H1 (cell line): ENCODE data around the gene CNTD1. TPM values are rescaled to one million over a fixed set of nuclear protein-coding genes. Genes with fewer than 3 reads are reported as not detected.
A peak's percentile ranks its signal among the peaks of the same experiment; 100 is the strongest.

Experiments used
- CTCF ChIA-PET: fragments of 300-600 bp; sonication (Branson Sonifier 250); formaldehyde crosslinking; loops from one replicate; lab custom pipeline; 2021; ENCODE audit not compliant: partially characterized antibody; lab: Charles Lee
- POLR2A ChIA-PET: fragments of 300-600 bp; sonication (Branson Sonifier 250); formaldehyde crosslinking; loops from one replicate; lab custom pipeline; 2021; ENCODE audit warnings: inconsistent platforms; ENCODE audit not compliant: partially characterized antibody; lab: Charles Lee
- DNase-seq, 2 experiments: peaks; one replicate each; pipeline versions ENCODE4 v3.0.0 to v3.0.0-alpha.2; 2010 to 2022; ENCODE audit warnings: low spot score in 2 of 2, low read depth in 1 of 2, mixed read lengths in 1 of 2
- FAIRE-seq: peaks from 2 replicates; lab custom pipeline; 2011; peaks lifted over from hg19 to GRCh38; lab: Jason Lieb, UNC
- H2AFZ ChIP-seq: 2 replicates; pipeline ENCODE4 v1.8.1; 2012; ENCODE audit warnings: low read length, inconsistent platforms
- H2AK5ac ChIP-seq: 2 replicates; pipeline ENCODE4 v1.6.1; 2013; ENCODE audit warnings: low read depth, low read length
- H2BK120ac ChIP-seq: replicated peaks from 2 replicates; pipeline ENCODE3; 2013; ENCODE audit warnings: low read depth, low read length, inconsistent platforms
- H2BK12ac ChIP-seq: 2 replicates; pipeline ENCODE4 v1.6.1; 2013; ENCODE audit warnings: low read depth, low read length
- H2BK15ac ChIP-seq: 2 replicates; pipeline ENCODE4 v1.6.1; 2013; ENCODE audit warnings: low read length
- H2BK20ac ChIP-seq: 2 replicates; pipeline ENCODE4 v1.6.1; 2013; ENCODE audit warnings: low read length
- H2BK5ac ChIP-seq: 2 replicates; pipeline ENCODE4 v1.6.1; 2013; ENCODE audit warnings: low read depth, low read length
- H3K14ac ChIP-seq: 2 replicates; pipeline ENCODE4 v1.6.1; 2013; ENCODE audit warnings: inconsistent platforms; ENCODE audit not compliant: insufficient read length
- H3K18ac ChIP-seq: 2 replicates; pipeline ENCODE4 v1.6.1; 2013; ENCODE audit warnings: low read length; ENCODE audit errors: extremely low read depth
- H3K23ac ChIP-seq: 2 replicates; pipeline ENCODE4 v1.6.1; 2013; ENCODE audit warnings: inconsistent platforms; ENCODE audit not compliant: insufficient read length
- H3K23me2 ChIP-seq: 2 replicates; pipeline ENCODE4 v1.6.1; 2013; ENCODE audit warnings: low read depth, low read length
- H3K27ac ChIP-seq: 2 replicates; pipeline ENCODE4 v1.6.1; 2011; ENCODE audit warnings: low read depth, low read length, inconsistent platforms
- H3K27me3 ChIP-seq, 4 experiments: replicated peaks in 1 of 4; 1 replicate in 1 of 4; 2 replicates in 3 of 4; pipeline versions ENCODE4 v1.6.1 to v1.8.1; 2011 to 2013; ENCODE audit warnings: low read length in 3 of 4, mild to moderate bottlenecking in 3 of 4, inconsistent platforms in 2 of 4, mixed read lengths in 2 of 4, moderate library complexity in 1 of 4; ENCODE audit not compliant: control insufficient read depth in 3 of 4, insufficient read depth in 3 of 4; ENCODE audit errors: extremely low read depth in 1 of 4
- H3K36me3 ChIP-seq, 4 experiments: 2 replicates each; pipeline versions ENCODE4 v1.6.1 to v1.8.1; 2011 to 2013; ENCODE audit warnings: mild to moderate bottlenecking in 4 of 4, low read length in 3 of 4, moderate library complexity in 2 of 4, control low read depth in 1 of 4, inconsistent platforms in 1 of 4; ENCODE audit not compliant: insufficient read depth in 4 of 4, control insufficient read depth in 2 of 4
- H3K4ac ChIP-seq: replicated peaks from 2 replicates; pipeline ENCODE3; 2013; ENCODE audit warnings: low read length, low read depth, mixed read lengths, inconsistent platforms; ENCODE audit not compliant: insufficient read length
- H3K4me1 ChIP-seq, 4 experiments: replicated peaks in 1 of 4; 1 replicate in 1 of 4; 2 replicates in 3 of 4; pipeline versions ENCODE4 v1.6.1 to v1.8.1; 2011 to 2013; ENCODE audit warnings: low read length in 3 of 4, inconsistent platforms in 2 of 4, mixed read lengths in 1 of 4; ENCODE audit not compliant: insufficient read depth in 4 of 4, control insufficient read depth in 3 of 4
- H3K4me2 ChIP-seq, 2 experiments: 2 replicates each; pipeline versions ENCODE4 v1.6.1 to v1.8.1; 2011 to 2013; ENCODE audit warnings: low read depth in 2 of 2, low read length in 2 of 2, control low read depth in 1 of 2, inconsistent platforms in 1 of 2, mild to moderate bottlenecking in 1 of 2; ENCODE audit not compliant: insufficient read depth in 1 of 2
- H3K4me3 ChIP-seq, 4 experiments: fragments of 200-600, 300-600 bp in 1 of 4; sonication (generic), shearing (Covaris generic), sonication (Bioruptor Twin) in 1 of 4; 2 replicates each; pipeline versions ENCODE4 v1.5.1 to v1.8.1; 2011 to 2016; ENCODE audit warnings: low read length in 4 of 4, low read depth in 3 of 4, control low read depth in 2 of 4, inconsistent platforms in 2 of 4, mild to moderate bottlenecking in 2 of 4, mixed read lengths in 1 of 4, moderate library complexity in 1 of 4; ENCODE audit not compliant: insufficient read depth in 2 of 4; ENCODE audit errors: extremely low read depth in 1 of 4
- H3K56ac ChIP-seq: replicated peaks from 2 replicates; pipeline ENCODE3; 2013; ENCODE audit warnings: low read depth, mild to moderate bottlenecking, mixed read lengths, low read length, inconsistent platforms; ENCODE audit not compliant: insufficient read length
- H3K79me1 ChIP-seq: 2 replicates; pipeline ENCODE4 v1.6.1; 2013; ENCODE audit warnings: low read depth, low read length, control low read depth
- H3K79me2 ChIP-seq, 2 experiments: 2 replicates each; pipeline versions ENCODE4 v1.6.1 to v1.8.1; 2012 to 2013; ENCODE audit warnings: low read length in 2 of 2, mild to moderate bottlenecking in 2 of 2, inconsistent platforms in 1 of 2; ENCODE audit not compliant: insufficient read depth in 2 of 2, control insufficient read depth in 1 of 2
- H3K9ac ChIP-seq, 4 experiments: replicated peaks in 1 of 4; 1 replicate in 1 of 4; 2 replicates in 3 of 4; pipeline versions ENCODE4 v1.6.1 to v1.8.1; 2011 to 2013; ENCODE audit warnings: low read depth in 3 of 4, low read length in 3 of 4, control low read depth in 2 of 4, mild to moderate bottlenecking in 2 of 4, moderate library complexity in 2 of 4, inconsistent platforms in 1 of 4; ENCODE audit errors: extremely low read depth in 1 of 4
- H3K9me3 ChIP-seq, 2 experiments: 2 replicates each; pipeline versions ENCODE4 v1.6.1 to v1.8.1; 2012 to 2013; ENCODE audit warnings: mild to moderate bottlenecking in 2 of 2, moderate library complexity in 2 of 2, control low read depth in 1 of 2, inconsistent platforms in 1 of 2, low read depth in 1 of 2, low read length in 1 of 2, mixed read lengths in 1 of 2; ENCODE audit not compliant: insufficient read depth in 2 of 2
- H4K20me1 ChIP-seq, 2 experiments: replicated peaks in 1 of 2; 2 replicates each; pipeline versions ENCODE3 to v1.8.1; 2011 to 2013; ENCODE audit warnings: inconsistent platforms in 2 of 2, low read length in 2 of 2, mild to moderate bottlenecking in 1 of 2; ENCODE audit not compliant: insufficient read depth in 2 of 2, control insufficient read depth in 1 of 2
- H4K5ac ChIP-seq: 2 replicates; pipeline ENCODE4 v1.6.1; 2013; ENCODE audit warnings: low read length, low read depth, mixed read lengths, inconsistent platforms; ENCODE audit not compliant: insufficient read length
- H4K8ac ChIP-seq: 2 replicates; pipeline ENCODE4 v1.8.0; 2013; ENCODE audit warnings: mild to moderate bottlenecking, moderate library complexity, low read length, inconsistent platforms; ENCODE audit not compliant: insufficient read depth; ENCODE audit errors: extremely low read depth
- H4K91ac ChIP-seq: replicated peaks from 2 replicates; pipeline ENCODE3; 2013; ENCODE audit warnings: low read length, mixed read lengths, inconsistent platforms; ENCODE audit not compliant: insufficient read length
- BACH1 ChIP-seq: IDR thresholded peaks from 2 replicates; pipeline ENCODE4 v1.6.1; 2012; ENCODE audit warnings: low read length, improper control_type of control experiment
- GABPA ChIP-seq: IDR thresholded peaks from 2 replicates; pipeline ENCODE4 v1.6.1; 2011; ENCODE audit warnings: mild to moderate bottlenecking, low read length, moderate library complexity, borderline replicate concordance; ENCODE audit not compliant: insufficient read depth
- GTF2F1 ChIP-seq: IDR thresholded peaks from 2 replicates; pipeline ENCODE4 v1.6.1; 2012; ENCODE audit warnings: low read depth, low read length, improper control_type of control experiment, borderline replicate concordance
- KDM4A ChIP-seq: IDR thresholded peaks from one replicate; pipeline ENCODE4 v1.7.1; 2012; ENCODE audit warnings: low read depth, mild to moderate bottlenecking, moderate library complexity, low read length, inconsistent platforms; ENCODE audit not compliant: severe bottlenecking
- RAD21 ChIP-seq, 2 experiments: IDR thresholded peaks in 1 of 2; conservative IDR thresholded peaks in 1 of 2; 2 replicates each; pipeline ENCODE4 v1.6.1; 2011; ENCODE audit warnings: low read depth in 2 of 2, low read length in 2 of 2, improper control_type of control experiment in 1 of 2, inconsistent platforms in 1 of 2, mild to moderate bottlenecking in 1 of 2, moderate library complexity in 1 of 2
- SIX5 ChIP-seq: IDR thresholded peaks from 2 replicates; pipeline ENCODE4 v1.6.1; 2011; ENCODE audit warnings: mild to moderate bottlenecking, low read depth, low read length
- SP2 ChIP-seq: IDR thresholded peaks from 2 replicates; pipeline ENCODE4 v1.6.1; 2012; ENCODE audit warnings: mild to moderate bottlenecking, low read length, inconsistent platforms
- WGBS, 2 experiments: shearing (Covaris generic) in 1 of 2; methylation state at CpG; one replicate each; pipeline versions ENCODE4 v1.1.6 to v1.1.7; 2013 to 2015; ENCODE audit warnings: low lambda C conversion rate in 2 of 2, mixed read lengths in 2 of 2, inconsistent platforms in 1 of 2, low coverage in 1 of 2, missing lambda C conversion rate in 1 of 2; ENCODE audit not compliant: insufficient replicate concordance in 2 of 2, insufficient coverage in 1 of 2, insufficient read length in 1 of 2; ENCODE audit errors: extremely low coverage in 1 of 2, missing lambda C conversion rate in 1 of 2; 5-methylcytosine and 5-hydroxymethylcytosine counted together
- polyA plus RNA-seq, 7 experiments: library from polyadenylated mRNA; depleted of rRNA in 3 of 7; stranded (reverse) in 5 of 7; unstranded in 2 of 7; fragments of >200 nt in 5 of 7; fragments of 200-250 nt in 2 of 7; gene quantifications; 1 replicate in 5 of 7; 2 replicates in 1 of 7; 4 replicates in 1 of 7; pipeline versions ENCODE4 v1.2.1 to v1.2.3, GENCODE V29; 2011 to 2013; ENCODE audit warnings: missing spikeins in 2 of 7, mixed read lengths in 2 of 7
- total RNA-seq: library from RNA; stranded (reverse); fragmentation: NEBNext Ultra II Directional; extraction: Animal tissue kit (Norgen Biotek cat#: 25700); gene quantifications from 2 replicates; pipeline ENCODE4 v1.2.1, GENCODE V29; 2021
- TF ChIP-seq, protein P1 (sequence below): IDR thresholded peaks from 2 replicates; pipeline ENCODE4 v1.6.1; 2011; ENCODE audit warnings: low read depth, mild to moderate bottlenecking, low read length; ENCODE audit not compliant: insufficient read depth

CNTD1 gene
- total and polyA plus RNA-seq, 2 of the 8 experiments (the other 6 are each of a cell fraction or from before 2014, with no cell fraction given) = not detected

DNA sequence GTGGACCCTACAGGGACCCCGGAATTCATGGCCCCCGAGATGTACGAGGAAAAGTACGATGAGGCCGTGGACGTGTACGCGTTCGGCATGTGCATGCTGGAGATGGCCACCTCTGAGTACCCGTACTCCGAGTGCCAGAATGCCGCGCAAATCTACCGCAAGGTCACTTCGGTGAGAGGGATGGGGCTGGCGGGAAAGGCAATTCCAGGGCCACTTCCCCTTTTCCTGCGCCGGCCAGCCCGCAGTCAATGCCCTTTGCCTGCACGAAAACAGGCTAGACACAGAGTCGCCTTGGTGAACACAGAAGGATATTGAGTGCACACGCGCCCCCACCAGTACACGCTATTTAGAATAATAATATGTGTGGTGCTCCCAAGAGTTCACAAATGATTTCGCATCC is 14.3 kb upstream of the CNTD1 start:
- peaks cover 6 to 26% (median 19%) of the 10 kb centered on the region in 4 experiments for H3K27me3 ChIP-seq
- TF ChIP-seq RAD21 (IDR thresholded peaks at IDR 0.05 in 1 of 2, conservative IDR thresholded peaks at IDR 0.05 in 1 of 2; ENCODE audit: low read depth in 2 of 2, low read length in 2 of 2) (no peak), GTF2F1 (no peak), KDM4A (no peak), SP2 (no peak), GABPA (no peak), BACH1 (no peak), SIX5 (no peak)
- TF ChIP-seq, protein P1, sequence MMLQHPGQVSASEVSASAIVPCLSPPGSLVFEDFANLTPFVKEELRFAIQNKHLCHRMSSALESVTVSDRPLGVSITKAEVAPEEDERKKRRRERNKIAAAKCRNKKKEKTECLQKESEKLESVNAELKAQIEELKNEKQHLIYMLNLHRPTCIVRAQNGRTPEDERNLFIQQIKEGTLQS = no peak
- TF ChIP-seq, all 59 proteins: peak for 0
- DNase-seq = no peak

More for the DNA sequence above, 14.3 kb upstream of the CNTD1 start:
- Histone ChIP-seq H3K18ac (no peak overlapping the region), H3K9ac (no peak overlapping the region), H3K9me3 (no peaks in the 10 kb centered on the region), H3K79me1 (no peaks in the 10 kb centered on the region), H2BK12ac (no peak overlapping the region), H3K4ac (no peak overlapping the region), H4K8ac (no peak overlapping the region), H3K23me2 (peaks cover 11% of the 10 kb centered on the region), H2AK5ac (no peak overlapping the region; the same call in 1 of the 2 replicates), H3K23ac (no peak overlapping the region), H3K27ac (no peak overlapping the region), H2BK5ac (no peak overlapping the region), H2BK15ac (no peak overlapping the region), H2BK20ac (0 out of 2 replicates have a peak overlapping the region, but pooled peaks have one; percentile 13), H3K4me3 (no peak overlapping the region), H2AFZ (no peak overlapping the region), H3K4me1 (peaks cover 0 to 14% (median 8%) of the 10 kb centered on the region in 4 experiments; a peak in 6 of 7 replicates), H3K14ac (no peak overlapping the region), H4K20me1 (no peaks in the 10 kb centered on the region), H3K4me2 (no peak overlapping the region), H4K5ac (no peak overlapping the region), H2BK120ac (no peak overlapping the region), H3K56ac (no peak overlapping the region), H3K79me2 (no peaks in the 10 kb centered on the region), H3K36me3 (peaks cover 0 to 1% (median under 1%) of the 10 kb centered on the region in 4 experiments; a peak in 3 of 8 replicates), H4K91ac (no peak overlapping the region)
- whole genome bisulfite sequencing, 2 experiments = 91% methylated on average over 24 of the region's 25 CpGs; no CpG with 5 or more reads in 1 of the 2 experiments
- no peak for FAIRE-seq
- CTCF ChIA-PET = no interaction called here
- POLR2A ChIA-PET = interaction anchor here (1.8 kb wide), 1 partner anchor 10 kb away, joined by 6 read pairs; no protein-coding TSS in a partner anchor
